H1 (cell line): ENCODE measurements around the gene TNS1. TPM values are rescaled to one million over a fixed set of nuclear protein-coding genes. Genes with fewer than 3 reads are reported as not detected.

Source experiments
- CTCF ChIA-PET: fragments of 300-600 bp; sonication (Branson Sonifier 250); formaldehyde crosslinking; loops from one replicate; lab custom pipeline; 2021; ENCODE audit not compliant: partially characterized antibody; lab: Charles Lee
- POLR2A ChIA-PET: fragments of 300-600 bp; sonication (Branson Sonifier 250); formaldehyde crosslinking; loops from one replicate; lab custom pipeline; 2021; ENCODE audit warnings: inconsistent platforms; ENCODE audit not compliant: partially characterized antibody; lab: Charles Lee
- DNase-seq, 2 experiments: peaks; one replicate each; pipeline versions ENCODE4 v3.0.0 to v3.0.0-alpha.2; 2010 to 2022; ENCODE audit warnings: low spot score in 2 of 2, low read depth in 1 of 2, mixed read lengths in 1 of 2
- FAIRE-seq: peaks from 2 replicates; lab custom pipeline; 2011; peaks lifted over from hg19 to GRCh38; lab: Jason Lieb, UNC
- H2AFZ ChIP-seq: 2 replicates; pipeline ENCODE4 v1.8.1; 2012; ENCODE audit warnings: low read length, inconsistent platforms
- H2AK5ac ChIP-seq: 2 replicates; pipeline ENCODE4 v1.6.1; 2013; ENCODE audit warnings: low read depth, low read length
- H2BK120ac ChIP-seq: replicated peaks from 2 replicates; pipeline ENCODE3; 2013; ENCODE audit warnings: low read depth, low read length, inconsistent platforms
- H2BK12ac ChIP-seq: 2 replicates; pipeline ENCODE4 v1.6.1; 2013; ENCODE audit warnings: low read depth, low read length
- H2BK15ac ChIP-seq: 2 replicates; pipeline ENCODE4 v1.6.1; 2013; ENCODE audit warnings: low read length
- H2BK20ac ChIP-seq: 2 replicates; pipeline ENCODE4 v1.6.1; 2013; ENCODE audit warnings: low read length
- H2BK5ac ChIP-seq: 2 replicates; pipeline ENCODE4 v1.6.1; 2013; ENCODE audit warnings: low read depth, low read length
- H3K14ac ChIP-seq: 2 replicates; pipeline ENCODE4 v1.6.1; 2013; ENCODE audit warnings: inconsistent platforms; ENCODE audit not compliant: insufficient read length
- H3K18ac ChIP-seq: 2 replicates; pipeline ENCODE4 v1.6.1; 2013; ENCODE audit warnings: low read length; ENCODE audit errors: extremely low read depth
- H3K23ac ChIP-seq: 2 replicates; pipeline ENCODE4 v1.6.1; 2013; ENCODE audit warnings: inconsistent platforms; ENCODE audit not compliant: insufficient read length
- H3K23me2 ChIP-seq: 2 replicates; pipeline ENCODE4 v1.6.1; 2013; ENCODE audit warnings: low read depth, low read length
- H3K27ac ChIP-seq: 2 replicates; pipeline ENCODE4 v1.6.1; 2011; ENCODE audit warnings: low read depth, low read length, inconsistent platforms
- H3K27me3 ChIP-seq, 4 experiments: replicated peaks in 1 of 4; 1 replicate in 1 of 4; 2 replicates in 3 of 4; pipeline versions ENCODE4 v1.6.1 to v1.8.1; 2011 to 2013; ENCODE audit warnings: low read length in 3 of 4, mild to moderate bottlenecking in 3 of 4, inconsistent platforms in 2 of 4, mixed read lengths in 2 of 4, moderate library complexity in 1 of 4; ENCODE audit not compliant: control insufficient read depth in 3 of 4, insufficient read depth in 3 of 4; ENCODE audit errors: extremely low read depth in 1 of 4
- H3K36me3 ChIP-seq, 4 experiments: 2 replicates each; pipeline versions ENCODE4 v1.6.1 to v1.8.1; 2011 to 2013; ENCODE audit warnings: mild to moderate bottlenecking in 4 of 4, low read length in 3 of 4, moderate library complexity in 2 of 4, control low read depth in 1 of 4, inconsistent platforms in 1 of 4; ENCODE audit not compliant: insufficient read depth in 4 of 4, control insufficient read depth in 2 of 4
- H3K4ac ChIP-seq: replicated peaks from 2 replicates; pipeline ENCODE3; 2013; ENCODE audit warnings: low read length, low read depth, mixed read lengths, inconsistent platforms; ENCODE audit not compliant: insufficient read length
- H3K4me1 ChIP-seq, 4 experiments: replicated peaks in 1 of 4; 1 replicate in 1 of 4; 2 replicates in 3 of 4; pipeline versions ENCODE4 v1.6.1 to v1.8.1; 2011 to 2013; ENCODE audit warnings: low read length in 3 of 4, inconsistent platforms in 2 of 4, mixed read lengths in 1 of 4; ENCODE audit not compliant: insufficient read depth in 4 of 4, control insufficient read depth in 3 of 4
- H3K4me2 ChIP-seq, 2 experiments: 2 replicates each; pipeline versions ENCODE4 v1.6.1 to v1.8.1; 2011 to 2013; ENCODE audit warnings: low read depth in 2 of 2, low read length in 2 of 2, control low read depth in 1 of 2, inconsistent platforms in 1 of 2, mild to moderate bottlenecking in 1 of 2; ENCODE audit not compliant: insufficient read depth in 1 of 2
- H3K4me3 ChIP-seq, 4 experiments: fragments of 200-600, 300-600 bp in 1 of 4; sonication (generic), shearing (Covaris generic), sonication (Bioruptor Twin) in 1 of 4; 2 replicates each; pipeline versions ENCODE4 v1.5.1 to v1.8.1; 2011 to 2016; ENCODE audit warnings: low read length in 4 of 4, low read depth in 3 of 4, control low read depth in 2 of 4, inconsistent platforms in 2 of 4, mild to moderate bottlenecking in 2 of 4, mixed read lengths in 1 of 4, moderate library complexity in 1 of 4; ENCODE audit not compliant: insufficient read depth in 2 of 4; ENCODE audit errors: extremely low read depth in 1 of 4
- H3K56ac ChIP-seq: replicated peaks from 2 replicates; pipeline ENCODE3; 2013; ENCODE audit warnings: low read depth, mild to moderate bottlenecking, mixed read lengths, low read length, inconsistent platforms; ENCODE audit not compliant: insufficient read length
- H3K79me1 ChIP-seq: 2 replicates; pipeline ENCODE4 v1.6.1; 2013; ENCODE audit warnings: low read depth, low read length, control low read depth
- H3K79me2 ChIP-seq, 2 experiments: 2 replicates each; pipeline versions ENCODE4 v1.6.1 to v1.8.1; 2012 to 2013; ENCODE audit warnings: low read length in 2 of 2, mild to moderate bottlenecking in 2 of 2, inconsistent platforms in 1 of 2; ENCODE audit not compliant: insufficient read depth in 2 of 2, control insufficient read depth in 1 of 2
- H3K9ac ChIP-seq, 4 experiments: replicated peaks in 1 of 4; 1 replicate in 1 of 4; 2 replicates in 3 of 4; pipeline versions ENCODE4 v1.6.1 to v1.8.1; 2011 to 2013; ENCODE audit warnings: low read depth in 3 of 4, low read length in 3 of 4, control low read depth in 2 of 4, mild to moderate bottlenecking in 2 of 4, moderate library complexity in 2 of 4, inconsistent platforms in 1 of 4; ENCODE audit errors: extremely low read depth in 1 of 4
- H3K9me3 ChIP-seq, 2 experiments: 2 replicates each; pipeline versions ENCODE4 v1.6.1 to v1.8.1; 2012 to 2013; ENCODE audit warnings: mild to moderate bottlenecking in 2 of 2, moderate library complexity in 2 of 2, control low read depth in 1 of 2, inconsistent platforms in 1 of 2, low read depth in 1 of 2, low read length in 1 of 2, mixed read lengths in 1 of 2; ENCODE audit not compliant: insufficient read depth in 2 of 2
- H4K20me1 ChIP-seq, 2 experiments: replicated peaks in 1 of 2; 2 replicates each; pipeline versions ENCODE3 to v1.8.1; 2011 to 2013; ENCODE audit warnings: inconsistent platforms in 2 of 2, low read length in 2 of 2, mild to moderate bottlenecking in 1 of 2; ENCODE audit not compliant: insufficient read depth in 2 of 2, control insufficient read depth in 1 of 2
- H4K5ac ChIP-seq: 2 replicates; pipeline ENCODE4 v1.6.1; 2013; ENCODE audit warnings: low read length, low read depth, mixed read lengths, inconsistent platforms; ENCODE audit not compliant: insufficient read length
- H4K8ac ChIP-seq: 2 replicates; pipeline ENCODE4 v1.8.0; 2013; ENCODE audit warnings: mild to moderate bottlenecking, moderate library complexity, low read length, inconsistent platforms; ENCODE audit not compliant: insufficient read depth; ENCODE audit errors: extremely low read depth
- H4K91ac ChIP-seq: replicated peaks from 2 replicates; pipeline ENCODE3; 2013; ENCODE audit warnings: low read length, mixed read lengths, inconsistent platforms; ENCODE audit not compliant: insufficient read length
- CREB1 ChIP-seq: IDR thresholded peaks from 2 replicates; pipeline ENCODE4 v1.6.1; 2012; ENCODE audit warnings: inconsistent platforms
- E2F6 ChIP-seq: IDR thresholded peaks from 2 replicates; pipeline ENCODE4 v1.6.1; 2012; ENCODE audit warnings: inconsistent platforms
- EGR1 ChIP-seq: IDR thresholded peaks from 2 replicates; pipeline ENCODE4 v1.6.1; 2011; ENCODE audit warnings: low read depth, low read length, borderline replicate concordance
- NANOG ChIP-seq: IDR thresholded peaks from 2 replicates; pipeline ENCODE4 v1.6.1; 2011; ENCODE audit warnings: low read length, low read depth, mild to moderate bottlenecking, inconsistent platforms; ENCODE audit not compliant: insufficient read depth, poor library complexity, severe bottlenecking
- POLR2A ChIP-seq, 2 experiments: IDR thresholded peaks; 1 replicate in 1 of 2; 2 replicates in 1 of 2; pipeline ENCODE4 v1.6.1; 2011; ENCODE audit warnings: low read depth in 2 of 2, low read length in 2 of 2, mild to moderate bottlenecking in 2 of 2; ENCODE audit errors: control extremely low read depth in 1 of 2
- POU5F1 ChIP-seq: IDR thresholded peaks from 2 replicates; pipeline ENCODE4 v1.6.1; 2011; ENCODE audit warnings: low read depth, mild to moderate bottlenecking, low read length, moderate library complexity
- RBBP5 ChIP-seq: IDR thresholded peaks from 2 replicates; pipeline ENCODE4 v1.7.1; 2012; ENCODE audit warnings: low read depth, mild to moderate bottlenecking, inconsistent platforms, low read length, moderate library complexity, borderline replicate concordance
- RNF2 ChIP-seq: fragments of 200-900, 300-1000 bp; sonication (generic); IDR thresholded peaks from 2 replicates; pipeline ENCODE4 v1.7.1; 2016; ENCODE audit warnings: borderline replicate concordance, low read depth, mild to moderate bottlenecking, antibody characterized with exemption, low read length; ENCODE audit not compliant: poor library complexity, severe bottlenecking; ENCODE audit errors: missing control alignments
- SAP30 ChIP-seq: fragments of 300-600 bp; sonication (generic); IDR thresholded peaks from 2 replicates; pipeline ENCODE4 v1.7.1; 2012; ENCODE audit warnings: low read length, moderate library complexity, mild to moderate bottlenecking, inconsistent platforms; ENCODE audit not compliant: insufficient read depth, insufficient replicate concordance
- TBP ChIP-seq: IDR thresholded peaks from 2 replicates; pipeline ENCODE4 v1.6.1; 2011; ENCODE audit warnings: low read depth, low read length, improper control_type of control experiment
- ZNF274 ChIP-seq: IDR thresholded peaks from 2 replicates; pipeline ENCODE4 v1.7.0; 2012; ENCODE audit warnings: low read length, borderline replicate concordance; ENCODE audit errors: extremely low read depth
- WGBS, 2 experiments: shearing (Covaris generic) in 1 of 2; methylation state at CpG; one replicate each; pipeline versions ENCODE4 v1.1.6 to v1.1.7; 2013 to 2015; ENCODE audit warnings: low lambda C conversion rate in 2 of 2, mixed read lengths in 2 of 2, inconsistent platforms in 1 of 2, low coverage in 1 of 2, missing lambda C conversion rate in 1 of 2; ENCODE audit not compliant: insufficient replicate concordance in 2 of 2, insufficient coverage in 1 of 2, insufficient read length in 1 of 2; ENCODE audit errors: extremely low coverage in 1 of 2, missing lambda C conversion rate in 1 of 2; 5-methylcytosine and 5-hydroxymethylcytosine counted together
- polyA plus RNA-seq, 7 experiments: library from polyadenylated mRNA; depleted of rRNA in 3 of 7; stranded (reverse) in 5 of 7; unstranded in 2 of 7; fragments of >200 nt in 5 of 7; fragments of 200-250 nt in 2 of 7; gene quantifications; 1 replicate in 5 of 7; 2 replicates in 1 of 7; 4 replicates in 1 of 7; pipeline versions ENCODE4 v1.2.1 to v1.2.3, GENCODE V29; 2011 to 2013; ENCODE audit warnings: missing spikeins in 2 of 7, mixed read lengths in 2 of 7
- total RNA-seq: library from RNA; stranded (reverse); fragmentation: NEBNext Ultra II Directional; extraction: Animal tissue kit (Norgen Biotek cat#: 25700); gene quantifications from 2 replicates; pipeline ENCODE4 v1.2.1, GENCODE V29; 2021

TNS1 gene
- total and polyA plus RNA-seq, 2 of the 8 experiments (the other 6 are each of a cell fraction or from before 2014, with no cell fraction given), result 1.5 to 5.1 TPM

GRCh38 chr2:218041302-218042168 lies 38.7 kb upstream of the TNS1 start:
- Histone ChIP-seq H4K8ac (no peak overlapping the region), H3K36me3 (no peaks in the 10 kb centered on the region), H2BK20ac (no peak overlapping the region), H2BK15ac (no peak overlapping the region), H3K79me1 (no peaks in the 10 kb centered on the region), H2BK120ac (no peak overlapping the region), H3K56ac (no peak overlapping the region), H4K91ac (no peak overlapping the region), H2AK5ac (no peak overlapping the region), H3K23ac (no peak overlapping the region), H3K9me3 (peaks cover 7 to 8% of the 10 kb centered on the region in 2 experiments; a peak in 2 of 4 replicates), H3K27me3 (no peaks in the 10 kb centered on the region), H3K4ac (no peak overlapping the region), H3K4me3 (no peak overlapping the region), H2AFZ (no peak overlapping the region), H4K20me1 (no peaks in the 10 kb centered on the region), H3K79me2 (no peaks in the 10 kb centered on the region), H3K4me1 (no peaks in the 10 kb centered on the region), H3K9ac (no peak overlapping the region), H4K5ac (no peak overlapping the region), H3K23me2 (no peaks in the 10 kb centered on the region), H2BK12ac (no peak overlapping the region), H2BK5ac (no peak overlapping the region), H3K4me2 (no peak overlapping the region), H3K18ac (no peak overlapping the region), H3K14ac (no peak overlapping the region), H3K27ac (no peak overlapping the region)
- no peak for FAIRE-seq
- DNase-seq, result no peak
- POLR2A ChIA-PET, result no interaction called here
- 85% methylated on average over 2 of the region's 2 CpGs; no CpG with 5 or more reads in 1 of the 2 experiments for WGBS, 2 experiments
- CTCF ChIA-PET, result interaction anchor here (0.6 to 4.5 kb wide), 16 partner anchors 8 to 259 kb away, joined by 3 to 19 read pairs (median 4); no protein-coding TSS in a partner anchor
- TF ChIP-seq POLR2A (IDR thresholded peaks at IDR 0.05; ENCODE audit: control extremely low read depth in 1 of 2, low read depth in 2 of 2, low read length in 2 of 2) (no peak), RBBP5 (no peak), TBP (no peak), CREB1 (no peak), NANOG (no peak), RNF2 (no peak), EGR1 (no peak), POU5F1 (no peak), ZNF274 (no peak), SAP30 (no peak), E2F6 (no peak)
